Kidney capillary endothelial cell (primary cell): ENCODE results near the gene POTEC.
"Not testable (repeated sequence)": the region's sequence is repeated elsewhere in the genome, so short reads cannot be mapped to it uniquely, and the experiment has no call there.

Source experiments
- DNase-seq: peaks from one replicate; pipeline ENCODE4 v3.0.0-alpha.2; 2018; ENCODE audit warnings: low spot score

Gene POTEC

GRCh38 chr18:14543446-14543964, at the start of gene POTEC:
TSS of gene POTEC (minus strand) at chr18:14543600. CDS start at chr18:14543146, 454 bp downstream.
- not testable (repeated sequence) for DNase-seq

GRCh38 chr18:14577971-14578370, 34.6 kb upstream of the POTEC start:
- DNase-seq = no peak

GRCh38 chr18:14559502-14559901, 16.1 kb upstream of the POTEC start:
- DNase-seq = not testable (repeated sequence)

- DNase-seq = not testable (repeated sequence)
These were observed 11.7 kb downstream of the POTEC start for GRCh38 chr18:14531659-14532058.

GRCh38 chr18:14510707-14511106, 32.7 kb downstream of the POTEC start:
- DNase-seq = not testable (repeated sequence)

GRCh38 chr18:14503691-14504090, 39.7 kb downstream of the POTEC start:
- not testable (repeated sequence) for DNase-seq

GRCh38 chr18:14501894-14502293, 41.5 kb downstream of the POTEC start:
- not testable (repeated sequence) for DNase-seq

- not testable (repeated sequence) for DNase-seq
These were observed 54.0 kb downstream of the POTEC start for GRCh38 chr18:14489256-14490014.

GRCh38 chr18:14488789-14489188, 54.6 kb downstream of the POTEC start:
- DNase-seq = not testable (repeated sequence)

GRCh38 chr18:14486926-14487580, 56.3 kb downstream of the POTEC start:
- DNase-seq = not testable (repeated sequence)

- not testable (repeated sequence) for DNase-seq
These were observed 64.3 kb downstream of the POTEC start for GRCh38 chr18:14479076-14479475.

GRCh38 chr18:14475520-14475919, 67.9 kb downstream of the POTEC start:
- DNase-seq = not testable (repeated sequence)

GRCh38 chr18:14474752-14475151, 68.6 kb downstream of the POTEC start:
- not testable (repeated sequence) for DNase-seq

- DNase-seq = not testable (repeated sequence)
These were observed 69.2 kb downstream of the POTEC start for GRCh38 chr18:14474007-14474720.

GRCh38 chr18:14473250-14474006, 70.0 kb downstream of the POTEC start:
- not testable (repeated sequence) for DNase-seq

- DNase-seq = not testable (repeated sequence)
These were observed 72.1 kb downstream of the POTEC start for GRCh38 chr18:14471286-14471685.

- DNase-seq = not testable (repeated sequence)
These were observed 73.0 kb downstream of the POTEC start for GRCh38 chr18:14470446-14470845.

- not testable (repeated sequence) for DNase-seq
These were observed 73.4 kb downstream of the POTEC start for GRCh38 chr18:14470046-14470445.

GRCh38 chr18:14465989-14466388, 77.4 kb downstream of the POTEC start:
- DNase-seq = not testable (repeated sequence)
